ENCODE results near the gene PEX14.

The PEX14 gene

DNA sequence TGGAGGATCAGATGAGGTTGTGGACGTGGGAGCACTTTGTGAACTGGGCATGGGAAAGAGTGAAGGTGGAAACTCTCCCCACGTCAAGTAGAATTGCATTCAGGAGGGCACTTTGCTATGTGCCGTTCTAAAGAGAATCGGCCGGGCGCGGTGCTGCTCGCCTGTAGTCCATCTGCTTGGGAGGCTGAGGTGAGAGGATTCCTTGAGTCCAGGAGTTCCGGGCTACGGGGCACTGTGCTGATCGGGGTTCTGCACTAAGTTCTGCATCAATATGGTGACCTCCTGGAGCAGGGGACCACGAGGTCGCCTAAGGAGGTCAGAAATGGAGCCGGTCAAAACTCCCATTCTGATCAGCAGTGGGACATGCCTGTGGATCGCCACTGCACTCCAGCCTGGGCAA lies 141.9 kb downstream of the PEX14 start:
- no peak for ATAC-seq
- no peak for TF ChIP-seq SNAI2 (CRISPR knock-in tag; IDR thresholded peaks at IDR 0.05)
- TF ChIP-seq TOX (CRISPR knock-in tag; IDR thresholded peaks at IDR 0.05; ENCODE audit: borderline replicate concordance) = no peak
- TF ChIP-seq, protein P1, sequence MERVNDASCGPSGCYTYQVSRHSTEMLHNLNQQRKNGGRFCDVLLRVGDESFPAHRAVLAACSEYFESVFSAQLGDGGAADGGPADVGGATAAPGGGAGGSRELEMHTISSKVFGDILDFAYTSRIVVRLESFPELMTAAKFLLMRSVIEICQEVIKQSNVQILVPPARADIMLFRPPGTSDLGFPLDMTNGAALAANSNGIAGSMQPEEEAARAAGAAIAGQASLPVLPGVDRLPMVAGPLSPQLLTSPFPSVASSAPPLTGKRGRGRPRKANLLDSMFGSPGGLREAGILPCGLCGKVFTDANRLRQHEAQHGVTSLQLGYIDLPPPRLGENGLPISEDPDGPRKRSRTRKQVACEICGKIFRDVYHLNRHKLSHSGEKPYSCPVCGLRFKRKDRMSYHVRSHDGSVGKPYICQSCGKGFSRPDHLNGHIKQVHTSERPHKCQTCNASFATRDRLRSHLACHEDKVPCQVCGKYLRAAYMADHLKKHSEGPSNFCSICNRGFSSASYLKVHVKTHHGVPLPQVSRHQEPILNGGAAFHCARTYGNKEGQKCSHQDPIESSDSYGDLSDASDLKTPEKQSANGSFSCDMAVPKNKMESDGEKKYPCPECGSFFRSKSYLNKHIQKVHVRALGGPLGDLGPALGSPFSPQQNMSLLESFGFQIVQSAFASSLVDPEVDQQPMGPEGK (CRISPR knock-in tag; IDR thresholded peaks at IDR 0.05; ENCODE audit: borderline replicate concordance) = no peak
- TF ChIP-seq ESRRG (CRISPR knock-in tag; IDR thresholded peaks at IDR 0.05) = no peak
- no peak for TF ChIP-seq GLIS3 (CRISPR knock-in tag; IDR thresholded peaks at IDR 0.05)
- TF ChIP-seq ISL1 (CRISPR knock-in tag; IDR thresholded peaks at IDR 0.05) = no peak
- no peak for TF ChIP-seq BACH2 (CRISPR knock-in tag; IDR thresholded peaks at IDR 0.05; ENCODE audit: borderline replicate concordance)
- TF ChIP-seq TCF4 (CRISPR knock-in tag; IDR thresholded peaks at IDR 0.05; ENCODE audit: borderline replicate concordance) = no peak
- no peak for TF ChIP-seq CSDC2 (CRISPR knock-in tag; IDR thresholded peaks at IDR 0.05)
- TF ChIP-seq, protein P2, sequence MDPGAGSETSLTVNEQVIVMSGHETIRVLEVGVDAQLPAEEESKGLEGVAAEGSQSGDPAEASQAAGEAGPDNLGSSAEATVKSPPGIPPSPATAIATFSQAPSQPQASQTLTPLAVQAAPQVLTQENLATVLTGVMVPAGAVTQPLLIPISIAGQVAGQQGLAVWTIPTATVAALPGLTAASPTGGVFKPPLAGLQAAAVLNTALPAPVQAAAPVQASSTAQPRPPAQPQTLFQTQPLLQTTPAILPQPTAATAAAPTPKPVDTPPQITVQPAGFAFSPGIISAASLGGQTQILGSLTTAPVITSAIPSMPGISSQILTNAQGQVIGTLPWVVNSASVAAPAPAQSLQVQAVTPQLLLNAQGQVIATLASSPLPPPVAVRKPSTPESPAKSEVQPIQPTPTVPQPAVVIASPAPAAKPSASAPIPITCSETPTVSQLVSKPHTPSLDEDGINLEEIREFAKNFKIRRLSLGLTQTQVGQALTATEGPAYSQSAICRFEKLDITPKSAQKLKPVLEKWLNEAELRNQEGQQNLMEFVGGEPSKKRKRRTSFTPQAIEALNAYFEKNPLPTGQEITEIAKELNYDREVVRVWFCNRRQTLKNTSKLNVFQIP (CRISPR knock-in tag; IDR thresholded peaks at IDR 0.05; ENCODE audit: borderline replicate concordance, low read depth) = no peak

DNA sequence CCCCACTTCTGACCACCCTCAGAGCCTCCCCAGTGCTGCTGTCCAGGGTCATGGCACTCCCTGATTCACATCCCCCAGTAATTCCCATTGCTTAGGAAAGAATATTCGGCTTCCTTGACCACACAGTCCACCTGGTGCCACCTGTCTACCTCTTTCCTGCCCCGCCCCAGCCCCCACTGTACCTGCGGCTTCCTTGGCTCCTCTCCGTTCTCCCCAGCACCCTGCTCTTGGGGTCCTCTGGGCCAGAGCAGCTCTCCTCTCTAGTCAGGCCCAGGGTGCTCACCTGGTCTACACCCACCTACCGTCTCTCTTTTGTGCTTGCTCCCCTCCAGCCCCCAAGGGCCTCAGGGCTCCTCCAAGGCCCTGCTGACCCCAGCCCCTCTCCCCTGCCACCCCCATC lies 142.6 kb downstream of the PEX14 start:
- TF ChIP-seq, protein P3, sequence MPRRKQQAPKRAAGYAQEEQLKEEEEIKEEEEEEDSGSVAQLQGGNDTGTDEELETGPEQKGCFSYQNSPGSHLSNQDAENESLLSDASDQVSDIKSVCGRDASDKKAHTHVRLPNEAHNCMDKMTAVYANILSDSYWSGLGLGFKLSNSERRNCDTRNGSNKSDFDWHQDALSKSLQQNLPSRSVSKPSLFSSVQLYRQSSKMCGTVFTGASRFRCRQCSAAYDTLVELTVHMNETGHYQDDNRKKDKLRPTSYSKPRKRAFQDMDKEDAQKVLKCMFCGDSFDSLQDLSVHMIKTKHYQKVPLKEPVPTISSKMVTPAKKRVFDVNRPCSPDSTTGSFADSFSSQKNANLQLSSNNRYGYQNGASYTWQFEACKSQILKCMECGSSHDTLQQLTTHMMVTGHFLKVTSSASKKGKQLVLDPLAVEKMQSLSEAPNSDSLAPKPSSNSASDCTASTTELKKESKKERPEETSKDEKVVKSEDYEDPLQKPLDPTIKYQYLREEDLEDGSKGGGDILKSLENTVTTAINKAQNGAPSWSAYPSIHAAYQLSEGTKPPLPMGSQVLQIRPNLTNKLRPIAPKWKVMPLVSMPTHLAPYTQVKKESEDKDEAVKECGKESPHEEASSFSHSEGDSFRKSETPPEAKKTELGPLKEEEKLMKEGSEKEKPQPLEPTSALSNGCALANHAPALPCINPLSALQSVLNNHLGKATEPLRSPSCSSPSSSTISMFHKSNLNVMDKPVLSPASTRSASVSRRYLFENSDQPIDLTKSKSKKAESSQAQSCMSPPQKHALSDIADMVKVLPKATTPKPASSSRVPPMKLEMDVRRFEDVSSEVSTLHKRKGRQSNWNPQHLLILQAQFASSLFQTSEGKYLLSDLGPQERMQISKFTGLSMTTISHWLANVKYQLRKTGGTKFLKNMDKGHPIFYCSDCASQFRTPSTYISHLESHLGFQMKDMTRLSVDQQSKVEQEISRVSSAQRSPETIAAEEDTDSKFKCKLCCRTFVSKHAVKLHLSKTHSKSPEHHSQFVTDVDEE (CRISPR knock-in tag; IDR thresholded peaks at IDR 0.05) = no peak
- no peak for TF ChIP-seq ISL1 (CRISPR knock-in tag; IDR thresholded peaks at IDR 0.05)
- no peak for ATAC-seq

DNA sequence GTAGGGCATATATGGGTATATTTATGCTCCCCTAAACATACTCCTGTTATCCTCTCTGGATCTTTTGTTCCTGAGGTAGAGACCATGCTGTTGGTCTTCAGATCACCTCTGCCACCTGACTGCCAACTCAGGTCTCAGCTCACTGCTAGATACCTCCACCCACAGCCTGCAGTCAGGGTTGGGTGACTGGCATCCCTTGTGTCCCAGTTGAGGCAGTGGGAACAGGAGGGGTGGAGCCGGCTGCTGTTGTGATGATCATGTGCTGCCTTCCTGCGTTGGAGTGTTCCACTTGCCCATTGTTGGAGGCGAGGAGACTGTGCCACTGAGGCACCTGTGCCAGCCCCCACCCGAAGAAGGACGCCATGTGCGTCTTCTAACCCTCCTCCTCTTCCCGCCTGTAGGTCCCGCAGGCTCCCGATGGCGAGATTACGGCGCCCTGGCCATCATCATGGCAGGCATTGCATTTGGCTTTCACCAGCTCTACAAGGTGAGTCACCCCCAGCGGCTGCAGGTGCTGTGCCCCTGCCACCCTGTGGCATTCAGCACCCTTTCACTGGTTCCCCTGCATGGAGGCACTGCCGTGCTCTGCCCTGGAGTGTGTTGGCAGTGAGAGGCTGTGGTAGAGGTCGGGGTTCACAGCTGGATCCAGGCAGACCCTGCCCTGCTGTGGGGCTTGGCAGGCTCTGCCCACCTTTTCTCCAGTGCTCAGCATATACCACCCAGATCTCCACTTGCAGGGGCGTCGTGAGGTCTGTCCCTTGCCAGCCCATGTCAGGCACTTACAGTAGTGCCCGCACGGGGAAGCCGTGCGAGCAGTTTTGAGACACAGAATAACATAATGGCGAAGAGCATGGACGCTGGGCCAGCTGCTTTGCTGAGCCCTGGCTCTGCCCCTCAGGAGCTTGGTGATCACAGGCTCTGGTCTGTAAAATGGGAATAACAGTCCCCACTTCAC lies 143.5 kb downstream of the PEX14 start:
- no peak for ATAC-seq
- TF ChIP-seq RARB (CRISPR knock-in tag; IDR thresholded peaks at IDR 0.05) (no peak), CSDC2 (CRISPR knock-in tag; IDR thresholded peaks at IDR 0.05) (no peak), ZNF70 (CRISPR knock-in tag; IDR thresholded peaks at IDR 0.05) (no peak), ZC3H10 (CRISPR knock-in tag; IDR thresholded peaks at IDR 0.05) (no peak), SNAI2 (CRISPR knock-in tag; IDR thresholded peaks at IDR 0.05) (no peak), ISL1 (CRISPR knock-in tag; IDR thresholded peaks at IDR 0.05) (no peak), PPARA (CRISPR knock-in tag; IDR thresholded peaks at IDR 0.05; ENCODE audit: borderline replicate concordance) (no peak), ZFP3 (CRISPR knock-in tag; IDR thresholded peaks at IDR 0.05) (no peak), ARNTL (CRISPR knock-in tag; IDR thresholded peaks at IDR 0.05; ENCODE audit: borderline replicate concordance, low read depth) (no peak), TCF4 (CRISPR knock-in tag; IDR thresholded peaks at IDR 0.05; ENCODE audit: borderline replicate concordance) (no peak), ZFP30 (CRISPR knock-in tag; IDR thresholded peaks at IDR 0.05) (no peak)
- TF ChIP-seq, protein P4, sequence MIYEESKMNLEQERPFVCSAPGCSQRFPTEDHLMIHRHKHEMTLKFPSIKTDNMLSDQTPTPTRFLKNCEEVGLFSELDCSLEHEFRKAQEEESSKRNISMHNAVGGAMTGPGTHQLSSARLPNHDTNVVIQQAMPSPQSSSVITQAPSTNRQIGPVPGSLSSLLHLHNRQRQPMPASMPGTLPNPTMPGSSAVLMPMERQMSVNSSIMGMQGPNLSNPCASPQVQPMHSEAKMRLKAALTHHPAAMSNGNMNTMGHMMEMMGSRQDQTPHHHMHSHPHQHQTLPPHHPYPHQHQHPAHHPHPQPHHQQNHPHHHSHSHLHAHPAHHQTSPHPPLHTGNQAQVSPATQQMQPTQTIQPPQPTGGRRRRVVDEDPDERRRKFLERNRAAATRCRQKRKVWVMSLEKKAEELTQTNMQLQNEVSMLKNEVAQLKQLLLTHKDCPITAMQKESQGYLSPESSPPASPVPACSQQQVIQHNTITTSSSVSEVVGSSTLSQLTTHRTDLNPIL (CRISPR knock-in tag; IDR thresholded peaks at IDR 0.05; ENCODE audit: low read depth) = no peak
- TF ChIP-seq, protein P2 (CRISPR knock-in tag; IDR thresholded peaks at IDR 0.05; ENCODE audit: borderline replicate concordance, low read depth) = no peak
- TF ChIP-seq, protein P1 (CRISPR knock-in tag; IDR thresholded peaks at IDR 0.05; ENCODE audit: borderline replicate concordance) = no peak
- TF ChIP-seq, protein P3 (CRISPR knock-in tag; IDR thresholded peaks at IDR 0.05) = no peak

Data from SK-N-SH treated with all-trans-retinoic acid at 6 μM for 48 hours (cell line).